ENCODE data around the gene OR2C3.
"Not testable (repeated sequence)": the region's sequence is repeated elsewhere in the genome, so short reads cannot be mapped to it uniquely, and the experiment has no call there.

OR2C3 gene

DNA sequence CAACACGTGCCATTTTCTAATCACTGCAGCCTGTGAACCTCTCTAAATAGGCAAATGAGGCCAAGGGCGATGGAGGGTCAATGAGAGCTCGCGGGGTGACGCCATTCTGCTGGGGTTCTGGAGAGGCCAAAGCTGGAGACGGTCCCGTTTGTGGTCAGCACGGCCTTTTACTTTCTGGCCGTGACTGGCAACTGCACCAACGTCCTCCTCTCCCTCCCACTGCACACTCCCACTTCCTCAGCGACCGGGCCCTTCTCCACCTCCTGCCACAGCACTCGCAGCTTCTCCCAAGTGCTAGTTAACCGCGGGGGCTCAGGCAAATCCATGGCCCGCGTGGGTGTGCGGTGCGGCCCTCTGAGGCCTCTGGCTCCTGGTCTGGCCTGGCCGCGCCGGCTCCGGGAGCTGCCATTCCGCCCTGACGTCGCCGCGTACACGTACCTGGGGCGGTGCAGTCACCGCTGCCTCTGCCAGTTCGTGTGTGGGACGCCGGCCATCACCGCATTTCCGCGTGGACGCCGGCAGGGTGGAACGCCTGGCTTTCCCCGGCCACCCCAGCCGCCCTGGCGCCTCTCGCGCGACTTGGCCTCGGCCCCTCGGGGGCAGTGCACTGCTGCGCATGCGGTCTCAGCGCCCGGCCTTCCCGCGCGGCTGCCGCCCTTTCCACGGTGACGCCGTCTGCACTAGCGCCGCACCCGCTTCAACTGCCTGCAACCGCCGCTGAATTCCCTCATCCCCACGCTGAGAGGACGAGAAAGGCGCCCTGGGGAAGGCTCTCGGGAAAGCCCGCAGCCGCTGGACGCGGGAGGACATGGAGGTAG is 18.2 kb downstream of the OR2C3 start:
- no peak for DNase-seq (ENCODE audit: low read depth)

DNA sequence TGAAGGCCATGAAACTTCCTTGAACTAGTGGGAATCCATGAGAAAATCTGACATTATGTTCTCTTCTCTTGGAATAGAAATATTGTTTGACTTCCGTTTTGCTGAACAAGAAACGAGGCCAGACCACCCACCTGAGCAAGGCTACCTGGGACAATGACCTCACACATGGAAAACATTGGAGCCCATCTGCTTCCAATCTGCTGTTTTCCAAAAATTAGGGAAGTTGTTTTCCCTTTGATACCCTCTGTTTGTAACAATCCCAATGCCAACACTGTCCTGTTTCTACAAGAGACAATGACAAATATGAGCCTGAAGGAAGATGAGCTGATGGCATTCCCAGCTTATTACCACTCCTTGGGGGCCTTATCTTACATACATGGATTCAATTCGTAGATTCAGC is 29.4 kb downstream of the OR2C3 start:
- DNase-seq (ENCODE audit: low read depth), result no peak

DNA sequence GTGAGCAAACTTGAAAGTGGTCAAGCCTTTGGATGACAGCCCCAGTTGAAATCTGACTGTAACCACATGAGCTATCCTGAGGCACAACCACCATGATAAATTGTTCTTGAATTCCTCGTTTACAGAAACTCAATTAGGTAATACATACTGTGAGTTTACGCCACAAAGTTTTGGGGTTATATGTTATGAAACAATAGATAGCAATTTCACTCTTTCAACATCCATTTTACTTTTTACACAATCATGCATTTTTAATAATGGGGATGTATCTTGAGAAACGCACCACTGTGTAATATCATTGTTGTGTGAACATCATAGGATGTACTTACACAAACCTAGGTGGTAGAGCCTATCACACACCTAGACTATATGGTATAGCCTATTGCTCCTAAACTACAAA is 35.4 kb downstream of the OR2C3 start:
- no peak for DNase-seq (ENCODE audit: low read depth)

DNA sequence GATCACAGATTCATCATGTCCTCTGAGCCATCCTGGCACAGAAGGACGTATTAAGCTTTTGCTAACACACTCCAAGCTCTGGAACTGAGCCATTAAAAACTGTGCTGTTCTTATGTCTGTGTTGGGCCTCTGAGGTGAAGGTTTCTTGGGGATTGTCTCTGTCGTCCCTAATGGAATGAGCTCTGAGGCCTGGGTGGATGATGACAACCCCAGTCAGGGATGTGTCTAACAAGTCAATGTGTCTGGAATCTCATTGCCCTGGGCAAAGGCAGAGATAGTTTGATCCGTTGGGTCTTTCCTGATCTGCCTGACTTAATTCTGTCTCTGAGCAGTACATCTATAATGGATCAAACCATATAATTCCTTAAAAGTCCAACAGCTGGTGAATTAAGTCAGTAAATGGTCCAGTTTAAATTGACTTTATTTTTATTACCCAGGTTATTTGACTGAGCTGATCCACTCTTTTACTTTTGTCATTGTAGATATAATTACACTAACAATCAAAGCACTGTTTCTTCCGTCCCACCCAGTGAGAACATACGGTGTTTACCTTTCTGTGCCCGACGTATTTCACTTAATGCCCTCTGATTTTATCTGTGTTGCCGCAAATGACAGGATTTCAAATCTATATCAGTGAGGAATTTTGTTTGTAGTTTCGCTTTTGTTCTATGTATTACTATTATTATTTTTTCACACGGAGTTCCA is 39.5 kb downstream of the OR2C3 start:
- no peak for DNase-seq (ENCODE audit: low read depth)

DNA sequence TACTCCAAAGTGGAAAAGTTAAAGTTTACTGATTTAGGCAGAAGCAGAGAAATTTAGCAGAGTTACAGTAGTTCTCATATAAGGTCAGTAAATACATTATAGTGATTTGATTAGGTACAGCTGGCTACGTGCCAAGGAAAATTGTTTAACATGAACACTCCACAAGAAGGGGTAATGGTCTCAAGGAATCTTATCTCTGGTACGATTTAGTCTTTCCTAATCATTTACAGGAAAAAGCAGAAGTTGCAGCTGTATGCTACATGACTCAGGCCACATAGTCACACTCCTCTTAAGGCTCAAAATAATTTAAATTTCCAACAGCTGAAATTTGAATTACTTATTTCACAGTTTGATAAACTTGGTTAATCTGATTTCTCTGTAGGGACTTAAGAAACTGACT is 41.5 kb downstream of the OR2C3 start:
- DNase-seq (ENCODE audit: low read depth), result no peak

DNA sequence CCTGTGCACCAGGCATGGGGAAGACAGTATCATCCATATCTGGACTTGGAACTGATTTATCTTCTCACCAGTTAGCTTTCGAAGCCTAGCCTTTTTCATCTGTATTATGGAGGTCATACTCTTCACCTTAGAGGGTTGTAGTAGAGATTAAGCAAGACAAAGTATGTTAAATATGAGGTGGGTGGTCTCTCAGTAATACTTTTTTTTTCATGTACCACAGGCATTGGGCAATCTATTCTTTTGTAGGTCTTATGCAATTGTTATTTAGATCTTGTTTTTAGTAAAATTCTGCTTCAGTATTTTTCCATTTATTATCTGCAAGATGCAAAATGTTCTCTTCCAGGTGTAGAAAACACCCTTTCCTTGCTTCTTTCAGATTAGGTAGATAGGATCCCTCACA is 43.1 kb downstream of the OR2C3 start:
- no peak for DNase-seq (ENCODE audit: low read depth)

DNA sequence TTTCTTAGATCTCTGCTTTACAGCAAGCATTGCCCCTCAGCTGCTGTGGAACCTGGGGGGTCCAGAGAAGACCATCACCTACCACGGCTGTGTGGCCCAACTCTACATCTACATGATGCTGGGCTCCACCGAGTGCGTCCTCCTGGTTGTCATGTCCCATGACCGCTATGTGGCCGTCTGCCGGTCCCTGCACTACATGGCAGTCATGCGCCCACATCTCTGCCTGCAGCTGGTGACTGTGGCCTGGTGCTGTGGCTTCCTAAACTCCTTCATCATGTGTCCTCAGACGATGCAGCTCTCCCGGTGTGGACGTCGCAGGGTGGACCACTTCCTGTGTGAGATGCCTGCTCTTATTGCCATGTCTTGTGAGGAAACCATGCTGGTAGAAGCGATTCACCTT is 44.9 kb downstream of the OR2C3 start:
- no peak for DNase-seq (ENCODE audit: low read depth)

DNA sequence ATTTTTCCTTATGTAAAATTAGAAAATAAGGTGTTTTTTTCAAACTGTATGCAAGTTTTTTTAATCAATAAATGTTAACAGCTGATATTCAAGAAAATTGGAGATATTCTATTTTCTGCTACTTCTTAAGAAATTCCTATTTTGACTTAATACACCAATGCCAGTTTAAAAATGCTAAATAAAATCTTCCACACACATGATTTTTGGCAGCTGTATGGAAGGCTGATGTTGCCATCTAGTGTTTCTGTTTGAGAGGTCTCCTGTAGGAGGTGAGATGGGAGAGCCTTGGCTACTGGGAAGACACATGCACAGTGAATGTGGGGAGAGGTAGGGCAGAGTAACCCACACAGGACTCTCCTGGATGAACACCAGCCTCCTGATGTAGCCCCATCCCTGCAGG is 49.2 kb downstream of the OR2C3 start:
- DNase-seq (ENCODE audit: low read depth), result no peak

DNA sequence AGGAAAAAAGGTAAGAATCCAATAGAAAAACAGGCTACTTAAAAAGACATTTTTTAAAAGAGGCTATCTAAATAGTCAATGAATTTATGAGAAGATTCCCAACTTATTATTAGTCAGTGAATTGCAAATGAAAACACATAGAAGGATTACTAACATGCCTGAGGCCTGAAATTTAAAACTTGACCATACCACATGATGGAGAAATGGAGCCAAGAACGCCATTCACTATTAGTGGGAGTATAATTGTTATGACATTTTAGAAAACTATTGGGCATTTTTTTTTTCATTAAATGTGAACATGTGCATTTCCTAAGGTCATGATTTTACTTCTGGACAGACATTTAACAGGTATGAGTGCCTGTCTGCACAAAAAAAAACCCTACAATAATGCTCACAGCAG is 53.5 kb downstream of the OR2C3 start:
- DNase-seq (ENCODE audit: low read depth), result no peak

DNA sequence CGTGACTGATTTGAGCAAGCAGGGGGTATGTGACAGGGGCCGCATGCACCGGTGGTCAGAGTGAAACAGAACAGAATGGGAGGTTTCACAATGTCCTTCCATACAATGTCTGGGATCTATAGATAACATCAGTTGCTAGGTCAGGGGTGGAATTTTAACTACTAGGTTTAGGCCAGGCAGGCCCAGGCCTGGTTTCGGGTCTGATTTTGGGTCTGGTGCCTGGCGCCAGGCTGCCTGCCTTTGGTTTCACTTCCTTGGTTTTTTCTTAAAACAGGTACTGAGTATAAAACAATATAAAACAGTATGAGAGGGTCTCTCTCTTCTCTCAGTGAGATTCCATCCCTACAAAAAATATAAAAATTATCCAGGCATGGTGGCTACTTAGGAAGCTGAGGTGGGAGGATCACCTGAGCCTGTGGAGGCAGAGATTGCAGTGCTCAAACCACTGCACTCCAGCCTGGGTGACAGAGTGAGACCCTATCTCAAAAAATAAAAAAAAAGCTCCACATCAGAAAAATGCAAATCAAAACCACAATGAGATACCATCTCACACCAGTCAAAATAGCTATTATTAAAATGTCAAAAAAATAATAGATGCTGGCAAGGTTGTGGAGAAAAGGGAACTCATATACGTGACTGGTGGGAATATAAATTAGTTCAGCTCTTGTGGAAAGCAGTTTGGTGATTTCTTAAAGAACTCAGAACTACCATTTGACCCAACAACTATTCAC is 59.7 kb downstream of the OR2C3 start:
- not testable (repeated sequence) for DNase-seq (ENCODE audit: low read depth)

DNA sequence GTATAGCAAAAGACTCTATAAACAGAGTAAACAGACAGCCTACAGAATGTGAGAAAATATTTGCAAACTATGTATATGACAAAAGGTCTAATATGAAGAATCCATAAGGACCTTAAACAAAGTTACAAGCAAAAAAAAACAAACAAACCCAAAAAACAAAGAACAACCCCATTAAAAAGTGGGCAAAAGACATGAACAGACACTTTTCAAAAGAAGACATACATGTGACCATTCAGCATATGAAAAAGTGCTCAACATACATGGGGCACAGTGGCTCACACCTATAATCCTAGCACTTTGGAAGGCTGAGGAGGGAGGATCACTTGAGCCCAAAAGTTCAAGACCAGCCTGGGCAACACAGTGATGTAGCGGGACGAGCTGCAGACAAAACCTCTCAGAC is 60.4 kb downstream of the OR2C3 start:
- DNase-seq (ENCODE audit: low read depth), result no peak

Measured in activated T-helper 9 cell treated with anti-CD3 and anti-CD28 coated beads, Interleukin-2, amount 50 U/mL, for 16 hours (primary cell).